K562 (cell line): ENCODE data around the gene NLRP7.
"Not testable (repeated sequence)": the region's sequence is repeated elsewhere in the genome, so short reads cannot be mapped to it uniquely, and the experiment has no call there.

Source experiments
- CTCF ChIP-seq, 3 experiments: IDR thresholded peaks in 2 of 3; conservative IDR thresholded peaks in 1 of 3; 2 replicates each; pipeline ENCODE4 v1.5.1; 2011 to 2012; ENCODE audit warnings: low read length in 3 of 3, mild to moderate bottlenecking in 3 of 3, control low read depth in 2 of 3, improper control_type of control experiment in 1 of 3, inconsistent platforms in 1 of 3, low read depth in 1 of 3, mixed read lengths in 1 of 3, moderate library complexity in 1 of 3; ENCODE audit not compliant: insufficient read depth in 2 of 3
- ESRRA ChIP-seq: fragments of 450-650 bp; IDR thresholded peaks from 2 replicates; pipeline ENCODE4 v1.6.1; 2014; ENCODE audit warnings: low read depth, mild to moderate bottlenecking, moderate library complexity, borderline replicate concordance
- POLR2A ChIP-seq: fragments of 450-650 bp; conservative IDR thresholded peaks from 2 replicates; pipeline ENCODE4 v1.6.1; 2016
- TBP ChIP-seq: optimal IDR thresholded peaks from 2 replicates; pipeline ENCODE3; 2011; ENCODE audit warnings: low read depth, low read length, improper control_type of control experiment
- TF ChIP-seq, protein P1 (sequence below): fragments of 450-650 bp; conservative IDR thresholded peaks from 2 replicates; pipeline ENCODE4 v1.6.1; 2016; ENCODE audit warnings: missing genetic modification characterization, low read depth, mild to moderate bottlenecking, control low read depth, missing compliant biosample characterization

DNA sequence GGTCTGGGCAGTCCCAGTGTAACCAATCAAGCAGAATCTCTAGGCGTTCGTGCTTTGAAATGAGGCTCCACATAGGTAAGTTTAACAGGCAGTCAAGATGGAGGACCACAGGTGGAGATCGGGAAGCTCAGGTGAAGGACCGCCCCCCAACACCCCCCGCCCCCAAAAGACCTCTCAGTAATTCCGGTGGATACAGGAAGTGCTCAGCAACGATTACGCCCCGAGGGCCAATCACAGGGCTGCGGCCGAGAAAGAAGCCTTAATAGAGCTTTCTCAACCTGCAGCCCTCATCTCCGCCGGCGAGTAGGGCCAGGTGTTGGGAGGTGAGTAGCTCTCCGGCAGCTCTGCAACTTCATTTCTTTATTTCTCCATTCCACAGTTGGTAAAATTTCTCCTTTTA is 17.7 kb upstream of the NLRP7 start:
- not testable (repeated sequence) for TF ChIP-seq TBP; ESRRA; CTCF (IDR thresholded peaks at IDR 0.05 in 2 of 3, conservative IDR thresholded peaks at IDR 0.05 in 1 of 3; ENCODE audit: insufficient read depth in 2 of 3, low read depth in 1 of 3, low read length in 3 of 3); POLR2A
- TF ChIP-seq, protein P1, sequence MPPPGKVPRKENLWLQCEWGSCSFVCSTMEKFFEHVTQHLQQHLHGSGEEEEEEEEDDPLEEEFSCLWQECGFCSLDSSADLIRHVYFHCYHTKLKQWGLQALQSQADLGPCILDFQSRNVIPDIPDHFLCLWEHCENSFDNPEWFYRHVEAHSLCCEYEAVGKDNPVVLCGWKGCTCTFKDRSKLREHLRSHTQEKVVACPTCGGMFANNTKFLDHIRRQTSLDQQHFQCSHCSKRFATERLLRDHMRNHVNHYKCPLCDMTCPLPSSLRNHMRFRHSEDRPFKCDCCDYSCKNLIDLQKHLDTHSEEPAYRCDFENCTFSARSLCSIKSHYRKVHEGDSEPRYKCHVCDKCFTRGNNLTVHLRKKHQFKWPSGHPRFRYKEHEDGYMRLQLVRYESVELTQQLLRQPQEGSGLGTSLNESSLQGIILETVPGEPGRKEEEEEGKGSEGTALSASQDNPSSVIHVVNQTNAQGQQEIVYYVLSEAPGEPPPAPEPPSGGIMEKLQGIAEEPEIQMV (tag) = not testable (repeated sequence)
